Measurements from ENCODE around the gene DOCK4. TPM values are rescaled to one million over a fixed set of nuclear protein-coding genes. Genes with fewer than 3 reads are reported as not detected.

DOCK4 gene
- total RNA-seq, 4 donors from 2014 or later = 9.9 to 30.9 (median 13.7) TPM

- Histone ChIP-seq H3K9me3 (no peaks in the 10 kb centered on the region), H3K27ac (no peak overlapping the region), H3K4me3 (no peak overlapping the region), H3K4me1 (no peaks in the 10 kb centered on the region), H3K36me3 (no peaks in the 10 kb centered on the region), H3K27me3 (no peaks in the 10 kb centered on the region)
- intact Hi-C loops (cut with DNase I) = no loop called here
- 21 to 23% methylated on average over 2 of the region's 2 CpGs for WGBS, 2 donors
- TF ChIP-seq POLR2A (IDR thresholded peaks at IDR 0.05) (no peak), CTCF (IDR thresholded peaks at IDR 0.05) (no peak)
- no peak for DNase-seq
Observed at GRCh38 chr7:111676811-111677210, 529.4 kb downstream of the DOCK4 start.

Small RNAs within 50 kb of the gene (small RNA-seq; reads per million reads assigned to genes)
- gene RNA5SP237 = 0 reads per million in 4 donors

Other genes starting within 250 kb of the DOCK4 start
- 10 to 100 TPM in 3 of 4 donors, 1 to 10 TPM in 1; 7.3 to 32.0 (median 19.6) TPM for gene ZNF277, start 296 bp upstream of the DOCK4 start, total RNA-seq
- 10 to 100 TPM; 19.4 to 52.1 (median 31.1) TPM for gene IFRD1, start 244.1 kb upstream of the DOCK4 start, total RNA-seq

Measured in esophagus squamous epithelium (tissue), 5 donors.